GM23338 (cell line): ENCODE results near the gene ARFIP1. TPM values are rescaled to one million over a fixed set of nuclear protein-coding genes. Genes with fewer than 3 reads are reported as not detected.

ENCODE experiments used
- ATAC-seq: fragments of 200-7000 bp; cut with Tn5 transposase; 3 replicates; pipeline ENCODE4 v1.9.1; 2020
- DNase-seq: peaks from one replicate; pipeline ENCODE4 v3.0.0-alpha.2; 2015; ENCODE audit warnings: low spot score
- H2AFZ ChIP-seq: fragments of 200-600 bp; sonication (generic); 2 replicates; pipeline ENCODE4 v1.8.0; 2016; ENCODE audit warnings: antibody characterized with exemption, mild to moderate bottlenecking, moderate library complexity
- H3F3A ChIP-seq: fragments of 200-600 bp; sonication (generic); replicated peaks from 2 replicates; pipeline ENCODE4 v1.8.0; 2017; ENCODE audit warnings: antibody characterized with exemption, mixed run types, low read depth
- H3K27ac ChIP-seq: fragments of 200-600 bp; sonication (generic); 2 replicates; pipeline ENCODE4 v1.6.1; 2016; ENCODE audit warnings: low read depth
- H3K27me3 ChIP-seq: fragments of 200-600 bp; sonication (generic); 2 replicates; pipeline ENCODE4 v1.8.0; 2016; ENCODE audit warnings: mild to moderate bottlenecking, mixed run types, moderate library complexity; ENCODE audit not compliant: insufficient read depth
- H3K36me3 ChIP-seq: fragments of 200-600 bp; sonication (generic); 2 replicates; pipeline ENCODE4 v1.8.0; 2016; ENCODE audit warnings: mild to moderate bottlenecking; ENCODE audit not compliant: insufficient read depth
- H3K4me1 ChIP-seq: fragments of 200-600 bp; sonication (generic); 2 replicates; pipeline ENCODE4 v1.8.0; 2016; ENCODE audit warnings: mild to moderate bottlenecking, moderate library complexity; ENCODE audit not compliant: insufficient read depth
- H3K4me2 ChIP-seq: fragments of 200-600 bp; sonication (generic); 2 replicates; pipeline ENCODE4 v1.7.1; 2017; ENCODE audit warnings: mixed run types
- H3K4me3 ChIP-seq: fragments of 200-600 bp; sonication (generic); 2 replicates; pipeline ENCODE4 v1.6.1; 2016; ENCODE audit warnings: mixed run types
- H3K79me2 ChIP-seq: fragments of 200-600 bp; sonication (generic); replicated peaks from 2 replicates; pipeline ENCODE4 v1.8.0; 2017; ENCODE audit warnings: mild to moderate bottlenecking; ENCODE audit not compliant: insufficient read depth
- H3K9me2 ChIP-seq: fragments of 200-600 bp; sonication (generic); 2 replicates; pipeline ENCODE4 v1.8.0; 2017; ENCODE audit not compliant: insufficient read depth
- H4K20me1 ChIP-seq: fragments of 200-600 bp; sonication (generic); replicated peaks from 2 replicates; pipeline ENCODE4 v1.8.0; 2017; ENCODE audit warnings: mild to moderate bottlenecking; ENCODE audit not compliant: insufficient read depth
- H3K27ac Mint-ChIP-seq: 2 replicates; pipeline ENCODE4 v1.8.0; 2020; ENCODE audit warnings: inconsistent platforms, mild to moderate bottlenecking, moderate library complexity, mixed read lengths
- H3K27me3 Mint-ChIP-seq: 3 replicates; pipeline ENCODE4 v1.8.0; 2022; ENCODE audit warnings: low read depth, mild to moderate bottlenecking, moderate library complexity, mixed read lengths, inconsistent platforms; ENCODE audit not compliant: insufficient read depth, poor library complexity
- H3K36me3 Mint-ChIP-seq: 3 replicates; pipeline ENCODE4 v1.8.0; 2021; ENCODE audit warnings: low read depth, mild to moderate bottlenecking, inconsistent platforms, moderate library complexity, mixed read lengths
- H3K4me1 Mint-ChIP-seq: 3 replicates; pipeline ENCODE4 v1.8.0; 2020; ENCODE audit warnings: mild to moderate bottlenecking, inconsistent platforms, mixed read lengths
- H3K4me3 Mint-ChIP-seq: 3 replicates; pipeline ENCODE4 v1.8.0; 2021; ENCODE audit warnings: moderate library complexity, mild to moderate bottlenecking, inconsistent platforms, mixed read lengths
- H3K9me3 Mint-ChIP-seq: 3 replicates; pipeline ENCODE4 v1.8.0; 2020; ENCODE audit warnings: moderate library complexity, mild to moderate bottlenecking, inconsistent platforms, mixed read lengths
- CREB1 ChIP-seq: fragments of 250-450 bp; sonication (Bioruptor Pico); IDR thresholded peaks from 2 replicates; pipeline ENCODE4 v1.5.0; 2020; ENCODE audit warnings: low read depth, mild to moderate bottlenecking, moderate library complexity
- EZH2 ChIP-seq: fragments of 200-600 bp; sonication (generic); IDR thresholded peaks from one replicate; pipeline ENCODE4 v1.8.0; 2017; ENCODE audit warnings: antibody characterized with exemption, mild to moderate bottlenecking, low read depth; ENCODE audit not compliant: unreplicated experiment
- NANOG ChIP-seq: IDR thresholded peaks from 2 replicates; pipeline ENCODE4 v1.6.1; 2016; ENCODE audit warnings: antibody characterized with exemption, borderline replicate concordance
- POLR2AphosphoS5 ChIP-seq: IDR thresholded peaks from 2 replicates; pipeline ENCODE4 v1.6.1; 2016; ENCODE audit warnings: antibody characterized with exemption, low read depth
- STAT1 ChIP-seq: IDR thresholded peaks from one replicate; pipeline ENCODE4 v1.6.1; 2016; ENCODE audit warnings: antibody characterized with exemption; ENCODE audit not compliant: unreplicated experiment
- polyA plus RNA-seq: library from polyadenylated mRNA; unstranded; fragments of >200 nt; fragmentation: Nextera tagmentation; extraction: Ambion mirVana; gene quantifications from 2 replicates; pipeline ENCODE4 v1.2.1, GENCODE V29; 2016
- total RNA-seq: library from RNA; depleted of rRNA; stranded (reverse); fragments of >200 nt; shearing (Covaris generic); gene quantifications from 2 replicates; pipeline ENCODE4 v1.2.3, GENCODE V29; 2014
- TF ChIP-seq, protein P1 (sequence below), 2 experiments: fragments of 200-600 bp in 1 of 2; sonication (generic) in 1 of 2; conservative IDR thresholded peaks; 2 replicates each; pipeline versions ENCODE4 v1.5.1 to v1.6.1; 2016 to 2017; ENCODE audit warnings: antibody characterized with exemption in 2 of 2, low read depth in 2 of 2, mild to moderate bottlenecking in 2 of 2, moderate library complexity in 1 of 2
- TF ChIP-seq, protein P2 (sequence below): IDR thresholded peaks from one replicate; pipeline ENCODE4 v1.6.1; 2018; ENCODE audit warnings: antibody characterized with exemption; ENCODE audit not compliant: unreplicated experiment

Gene ARFIP1
- total and polyA plus RNA-seq, 2 experiments from 2014 or later = 46.0 to 49.6 TPM

GRCh38 chr4:152935143-152935542 is 155.4 kb downstream of the ARFIP1 start:
- Mint-ChIP-seq H3K27me3 (peaks cover 35% of the 10 kb centered on the region), H3K4me3 (peak overlapping the region; percentile 93), H3K36me3 (peaks cover 11% of the 10 kb centered on the region; the same call in 1 of the 3 replicates), H3K27ac (peak overlapping the region; percentile 92), H3K9me3 (no peaks in the 10 kb centered on the region), H3K4me1 (peaks cover 52% of the 10 kb centered on the region)
- DNase-seq (peak; percentile 86), ATAC-seq (peak; percentile 23)
- Histone ChIP-seq H3K4me1 (peaks cover 32% of the 10 kb centered on the region), H3K36me3 (no peaks in the 10 kb centered on the region), H3K4me3 (peak overlapping the region; percentile 94), H3K79me2 (peaks cover 31% of the 10 kb centered on the region), H3K4me2 (peak overlapping the region; percentile 83), H3K9me2 (no peaks in the 10 kb centered on the region), H2AFZ (peak overlapping the region; percentile 79; the same call in 1 of the 2 replicates), H3K27ac (peak overlapping the region; percentile 87), H3F3A (peaks cover 8% of the 10 kb centered on the region; the same call in 1 of the 2 replicates), H4K20me1 (peaks cover 18% of the 10 kb centered on the region), H3K27me3 (peaks cover 25% of the 10 kb centered on the region)
- 0 out of 2 replicates have a peak, but pooled peaks have one; percentile 3 for TF ChIP-seq CREB1
- TF ChIP-seq STAT1 = no peak
- no peak for TF ChIP-seq POLR2AphosphoS5
- TF ChIP-seq NANOG = no peak
- TF ChIP-seq, protein P1, sequence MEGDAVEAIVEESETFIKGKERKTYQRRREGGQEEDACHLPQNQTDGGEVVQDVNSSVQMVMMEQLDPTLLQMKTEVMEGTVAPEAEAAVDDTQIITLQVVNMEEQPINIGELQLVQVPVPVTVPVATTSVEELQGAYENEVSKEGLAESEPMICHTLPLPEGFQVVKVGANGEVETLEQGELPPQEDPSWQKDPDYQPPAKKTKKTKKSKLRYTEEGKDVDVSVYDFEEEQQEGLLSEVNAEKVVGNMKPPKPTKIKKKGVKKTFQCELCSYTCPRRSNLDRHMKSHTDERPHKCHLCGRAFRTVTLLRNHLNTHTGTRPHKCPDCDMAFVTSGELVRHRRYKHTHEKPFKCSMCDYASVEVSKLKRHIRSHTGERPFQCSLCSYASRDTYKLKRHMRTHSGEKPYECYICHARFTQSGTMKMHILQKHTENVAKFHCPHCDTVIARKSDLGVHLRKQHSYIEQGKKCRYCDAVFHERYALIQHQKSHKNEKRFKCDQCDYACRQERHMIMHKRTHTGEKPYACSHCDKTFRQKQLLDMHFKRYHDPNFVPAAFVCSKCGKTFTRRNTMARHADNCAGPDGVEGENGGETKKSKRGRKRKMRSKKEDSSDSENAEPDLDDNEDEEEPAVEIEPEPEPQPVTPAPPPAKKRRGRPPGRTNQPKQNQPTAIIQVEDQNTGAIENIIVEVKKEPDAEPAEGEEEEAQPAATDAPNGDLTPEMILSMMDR (conservative IDR thresholded peaks at IDR 0.05; ENCODE audit: low read depth in 2 of 2) = peak in 1 of 2 experiments; percentile 61; a peak in 3 of 4 replicates

DNA sequence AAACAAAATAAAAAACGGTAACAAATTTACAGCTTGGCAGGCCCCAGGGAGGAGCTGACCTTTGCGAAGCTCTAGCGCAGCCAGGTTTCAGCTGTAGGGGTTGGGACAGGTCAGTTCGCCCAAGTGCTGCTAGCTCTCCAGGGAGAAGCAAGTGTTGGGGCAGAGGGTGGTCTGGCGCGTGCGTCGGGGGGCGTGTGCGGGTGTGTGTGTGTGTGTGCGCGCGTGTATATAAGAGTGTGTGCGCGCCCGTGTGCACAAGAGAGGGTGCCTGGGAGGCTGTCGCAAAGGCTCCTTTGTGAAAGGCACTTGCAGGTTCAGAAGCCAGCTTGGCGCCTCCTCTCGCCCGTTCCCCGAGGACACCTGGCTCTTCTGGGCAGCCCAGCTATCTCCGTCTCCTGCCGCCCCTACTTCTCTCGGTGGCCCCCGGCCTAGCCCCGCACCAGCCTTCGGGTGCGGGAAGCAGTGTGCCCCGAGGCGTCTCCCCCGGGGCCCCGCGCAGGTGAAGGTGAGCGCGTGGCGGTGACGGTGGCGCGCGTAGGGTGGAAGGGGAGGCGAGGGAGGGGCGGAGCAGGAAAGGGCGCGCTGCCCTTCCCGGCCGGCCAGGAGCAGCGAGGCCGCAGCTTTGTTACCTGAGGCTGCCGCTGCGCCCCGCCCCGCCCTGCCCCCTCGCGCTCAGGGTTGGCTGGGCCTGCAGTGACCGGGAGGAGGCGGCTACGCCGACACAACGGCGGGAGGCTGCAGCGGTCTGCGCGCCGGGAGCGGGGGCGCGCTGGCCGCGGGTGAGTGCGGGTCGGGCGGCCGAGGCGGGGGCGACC is 156.1 kb downstream of the ARFIP1 start, which contains the start of gene FHDC1:
FHDC1 (plus strand) TSS at position 693 of the 815 bp plus-strand sequence. CDS start 6,735 bp downstream, outside the sequence.
- Histone ChIP-seq H2AFZ (peak within 1 kb of the TSS; percentile 79), H3K27ac (peak within 1 kb of the TSS; percentile 87), H3K4me1 (peaks cover 27% of the 10 kb centered on the region), H3K9me2 (no peaks in the 10 kb centered on the region), H3K4me3 (peak within 1 kb of the TSS; percentile 94), H3K27me3 (peaks cover 25% of the 10 kb centered on the region), H3K36me3 (no peaks in the 10 kb centered on the region), H3F3A (peaks cover 8% of the 10 kb centered on the region; the same call in 1 of the 2 replicates), H4K20me1 (peaks cover 25% of the 10 kb centered on the region), H3K4me2 (peak within 1 kb of the TSS; percentile 83), H3K79me2 (peaks cover 38% of the 10 kb centered on the region)
- Mint-ChIP-seq H3K27ac (peak within 1 kb of the TSS; percentile 92), H3K4me3 (peak within 1 kb of the TSS; percentile 93), H3K4me1 (peaks cover 49% of the 10 kb centered on the region), H3K27me3 (peaks cover 35% of the 10 kb centered on the region), H3K36me3 (peaks cover 11% of the 10 kb centered on the region; the same call in 1 of the 3 replicates), H3K9me3 (no peaks in the 10 kb centered on the region)
- peak; percentile 80 for ATAC-seq
- TF ChIP-seq, protein P1 (conservative IDR thresholded peaks at IDR 0.05; ENCODE audit: low read depth in 2 of 2) = peak in 1 of 2 experiments; percentile 18; a peak in 1 of 4 replicates
- no peak for TF ChIP-seq NANOG
- TF ChIP-seq, protein P2, sequence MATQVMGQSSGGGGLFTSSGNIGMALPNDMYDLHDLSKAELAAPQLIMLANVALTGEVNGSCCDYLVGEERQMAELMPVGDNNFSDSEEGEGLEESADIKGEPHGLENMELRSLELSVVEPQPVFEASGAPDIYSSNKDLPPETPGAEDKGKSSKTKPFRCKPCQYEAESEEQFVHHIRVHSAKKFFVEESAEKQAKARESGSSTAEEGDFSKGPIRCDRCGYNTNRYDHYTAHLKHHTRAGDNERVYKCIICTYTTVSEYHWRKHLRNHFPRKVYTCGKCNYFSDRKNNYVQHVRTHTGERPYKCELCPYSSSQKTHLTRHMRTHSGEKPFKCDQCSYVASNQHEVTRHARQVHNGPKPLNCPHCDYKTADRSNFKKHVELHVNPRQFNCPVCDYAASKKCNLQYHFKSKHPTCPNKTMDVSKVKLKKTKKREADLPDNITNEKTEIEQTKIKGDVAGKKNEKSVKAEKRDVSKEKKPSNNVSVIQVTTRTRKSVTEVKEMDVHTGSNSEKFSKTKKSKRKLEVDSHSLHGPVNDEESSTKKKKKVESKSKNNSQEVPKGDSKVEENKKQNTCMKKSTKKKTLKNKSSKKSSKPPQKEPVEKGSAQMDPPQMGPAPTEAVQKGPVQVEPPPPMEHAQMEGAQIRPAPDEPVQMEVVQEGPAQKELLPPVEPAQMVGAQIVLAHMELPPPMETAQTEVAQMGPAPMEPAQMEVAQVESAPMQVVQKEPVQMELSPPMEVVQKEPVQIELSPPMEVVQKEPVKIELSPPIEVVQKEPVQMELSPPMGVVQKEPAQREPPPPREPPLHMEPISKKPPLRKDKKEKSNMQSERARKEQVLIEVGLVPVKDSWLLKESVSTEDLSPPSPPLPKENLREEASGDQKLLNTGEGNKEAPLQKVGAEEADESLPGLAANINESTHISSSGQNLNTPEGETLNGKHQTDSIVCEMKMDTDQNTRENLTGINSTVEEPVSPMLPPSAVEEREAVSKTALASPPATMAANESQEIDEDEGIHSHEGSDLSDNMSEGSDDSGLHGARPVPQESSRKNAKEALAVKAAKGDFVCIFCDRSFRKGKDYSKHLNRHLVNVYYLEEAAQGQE = no peak
- peak; percentile 59 for TF ChIP-seq POLR2AphosphoS5
- TF ChIP-seq EZH2 = no peak
- TF ChIP-seq CREB1 = peak; percentile 65
- DNase-seq = peak; percentile 93
